ENCODE results near the gene KCNMB2.
"Not testable (repeated sequence)": the region's sequence is repeated elsewhere in the genome, so short reads cannot be mapped to it uniquely, and the experiment has no call there.

Gene KCNMB2

DNA sequence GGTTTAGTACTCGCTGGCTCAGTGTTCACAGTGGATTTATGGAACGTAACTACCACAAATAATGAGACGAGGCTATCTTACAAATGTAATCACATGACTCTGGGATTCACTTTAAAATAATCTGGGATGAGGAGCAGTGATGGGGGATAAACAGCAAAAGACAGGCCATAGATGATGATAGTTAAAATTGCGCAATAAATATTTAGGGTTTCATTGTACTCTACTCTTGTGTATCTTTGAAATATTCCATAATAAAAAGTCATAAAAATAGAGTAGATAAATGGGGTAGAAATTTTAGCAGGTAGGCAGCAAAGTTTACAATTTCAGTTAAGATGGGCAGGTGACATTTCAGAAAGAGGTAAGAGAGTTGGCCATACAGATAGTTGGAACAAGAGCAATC is 196.6 kb downstream of the KCNMB2 start:
- H3K4me3 ChIP-seq (replicated peaks; ENCODE audit: low read depth, low read length), result no peak overlapping the region
- no peak for DNase-seq (ENCODE audit: extremely low read depth, low read depth)
- TF ChIP-seq CTCF (IDR thresholded peaks at IDR 0.05; ENCODE audit: low read depth, low read length, missing control alignments), result no peak

DNA sequence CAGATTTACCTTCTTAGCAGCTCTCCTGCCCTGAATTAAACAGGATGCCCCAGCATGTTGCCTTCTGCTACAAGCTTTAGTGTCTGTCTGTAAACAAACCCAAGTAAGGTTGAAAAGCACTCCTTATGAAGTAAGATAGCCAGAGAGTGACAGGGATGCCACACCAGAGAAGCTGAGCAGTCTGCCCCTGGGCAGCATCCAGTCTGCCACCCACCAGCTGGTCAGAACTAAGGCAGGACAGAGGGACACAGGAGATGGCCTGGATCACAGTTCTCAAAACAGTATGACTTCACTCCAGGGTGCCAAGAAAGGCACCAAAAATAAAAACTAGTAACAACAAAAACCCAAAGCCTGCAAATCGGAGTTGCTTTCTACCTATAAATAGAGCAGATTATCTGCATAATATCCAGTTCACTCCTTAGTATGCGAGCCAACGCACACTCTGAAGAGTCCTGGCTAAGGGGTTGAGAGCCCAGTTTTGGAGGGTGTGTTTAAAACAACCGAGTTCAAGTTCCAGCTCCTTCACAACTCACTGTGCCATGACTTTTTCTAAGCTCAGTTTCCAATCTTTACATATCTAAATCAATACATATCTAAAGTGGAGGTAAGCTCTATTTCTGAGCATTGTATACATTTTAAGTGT is 198.9 kb downstream of the KCNMB2 start:
- no peak for TF ChIP-seq CTCF (IDR thresholded peaks at IDR 0.05; ENCODE audit: low read depth, low read length, missing control alignments)
- no peak overlapping the region for H3K4me3 ChIP-seq (replicated peaks; ENCODE audit: low read depth, low read length)
- DNase-seq (ENCODE audit: extremely low read depth, low read depth), result no peak

GRCh38 chr3:178736300-178736699 is 200.1 kb downstream of the KCNMB2 start:
- no peak for TF ChIP-seq CTCF (IDR thresholded peaks at IDR 0.05; ENCODE audit: low read depth, low read length, missing control alignments)
- DNase-seq (ENCODE audit: extremely low read depth, low read depth), result no peak
- no peak overlapping the region for H3K4me3 ChIP-seq (replicated peaks; ENCODE audit: low read depth, low read length)

- DNase-seq (ENCODE audit: extremely low read depth, low read depth), result no peak
- TF ChIP-seq CTCF (IDR thresholded peaks at IDR 0.05; ENCODE audit: low read depth, low read length, missing control alignments), result no peak
- no peak overlapping the region for H3K4me3 ChIP-seq (replicated peaks; ENCODE audit: low read depth, low read length)
Observed at GRCh38 chr3:178739720-178740119, 203.5 kb downstream of the KCNMB2 start.

GRCh38 chr3:178741020-178741419 is 204.8 kb downstream of the KCNMB2 start:
- no peak for TF ChIP-seq CTCF (IDR thresholded peaks at IDR 0.05; ENCODE audit: low read depth, low read length, missing control alignments)
- no peak for DNase-seq (ENCODE audit: extremely low read depth, low read depth)
- H3K4me3 ChIP-seq (replicated peaks; ENCODE audit: low read depth, low read length), result no peak overlapping the region

GRCh38 chr3:178743297-178743696 is 207.1 kb downstream of the KCNMB2 start:
- no peak overlapping the region for H3K4me3 ChIP-seq (replicated peaks; ENCODE audit: low read depth, low read length)
- TF ChIP-seq CTCF (IDR thresholded peaks at IDR 0.05; ENCODE audit: low read depth, low read length, missing control alignments), result no peak
- DNase-seq (ENCODE audit: extremely low read depth, low read depth), result no peak

- not testable (repeated sequence) for H3K4me3 ChIP-seq (replicated peaks; ENCODE audit: low read depth, low read length)
Observed at GRCh38 chr3:178745861-178746655, 209.8 kb downstream of the KCNMB2 start.

More at GRCh38 chr3:178745861-178746655, 209.8 kb downstream of the KCNMB2 start:
- DNase-seq (ENCODE audit: extremely low read depth, low read depth), result not testable (repeated sequence)
